ENCODE measurements around the gene INSC. TPM values are rescaled to one million over a fixed set of nuclear protein-coding genes. Genes with fewer than 3 reads are reported as not detected.

Gene INSC
- total RNA-seq, 1 experiment from 2014 or later, result not detected

DNA sequence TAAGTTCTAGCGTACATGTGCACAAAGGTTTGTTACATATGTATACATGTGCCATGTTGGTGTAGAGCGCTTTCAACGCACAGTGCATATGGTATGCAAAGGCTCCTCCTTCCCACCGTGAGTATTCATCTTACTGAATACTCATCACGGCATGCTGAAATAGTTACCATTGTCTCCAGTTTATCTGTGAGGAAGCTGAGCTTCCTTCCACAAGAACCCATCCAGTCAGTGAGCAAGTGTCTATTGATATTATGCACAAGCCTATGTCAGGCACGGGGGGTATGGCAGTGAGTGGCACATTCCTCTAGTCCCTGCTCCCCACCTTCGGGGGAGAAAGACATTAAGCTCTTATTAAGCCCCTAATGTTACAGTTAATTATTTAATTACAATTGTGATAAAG lies 28.1 kb downstream of the INSC start:
- Mint-ChIP-seq H3K9me3 (ENCODE audit: unreplicated experiment) (no peaks in the 10 kb centered on the region), H3K27me3 (ENCODE audit: insufficient read depth, unreplicated experiment) (peaks cover 6% of the 10 kb centered on the region), H3K4me1 (ENCODE audit: low read depth, unreplicated experiment) (peaks cover 7% of the 10 kb centered on the region), H3K27ac (ENCODE audit: unreplicated experiment) (no peak overlapping the region), H3K4me3 (ENCODE audit: unreplicated experiment) (no peak overlapping the region), H3K36me3 (ENCODE audit: insufficient read depth, unreplicated experiment) (no peaks in the 10 kb centered on the region)
- Histone ChIP-seq H3K27me3 (replicated peaks; ENCODE audit: control insufficient read depth, insufficient read depth, low read length) (no peaks in the 10 kb centered on the region), H3K36me3 (ENCODE audit: control insufficient read depth, insufficient read depth, low read length) (no peaks in the 10 kb centered on the region), H3K9me3 (no peaks in the 10 kb centered on the region), H3K4me3 (ENCODE audit: low read depth, low read length) (no peak overlapping the region), H3K4me1 (no peaks in the 10 kb centered on the region)
- intact Hi-C loops (cut with micrococcal nuclease; ENCODE audit: unreplicated experiment), result no loop called here
- no peak for TF ChIP-seq CTCF (IDR thresholded peaks at IDR 0.05; ENCODE audit: insufficient read depth in 1 of 2, low read depth in 1 of 2, low read length in 1 of 2, severe bottlenecking in 1 of 2, unreplicated experiment in 1 of 2)
- ChIA-PET POLR2A (no interaction called here), CTCF (no interaction called here)
- no peak for DNase-seq
- no TSS peak for BruUV-seq (replicated peaks)

GRCh38 chr11:15143855-15144254 lies 29.1 kb downstream of the INSC start:
- H3K36me3 Mint-ChIP-seq (ENCODE audit: insufficient read depth, unreplicated experiment), result no peaks in the 10 kb centered on the region
- Histone ChIP-seq H3K4me1 (no peaks in the 10 kb centered on the region), H3K36me3 (ENCODE audit: control insufficient read depth, insufficient read depth, low read length) (no peaks in the 10 kb centered on the region), H3K9me3 (no peaks in the 10 kb centered on the region), H3K27me3 (replicated peaks; ENCODE audit: control insufficient read depth, insufficient read depth, low read length) (no peaks in the 10 kb centered on the region), H3K4me3 (ENCODE audit: low read depth, low read length) (no peak overlapping the region)
- H3K27ac Mint-ChIP-seq (ENCODE audit: unreplicated experiment), result no peak overlapping the region
- DNase-seq, result no peak
- no peaks in the 10 kb centered on the region for H3K9me3 Mint-ChIP-seq (ENCODE audit: unreplicated experiment)
- peaks cover 4% of the 10 kb centered on the region for H3K27me3 Mint-ChIP-seq (ENCODE audit: insufficient read depth, unreplicated experiment)
- peaks cover 7% of the 10 kb centered on the region for H3K4me1 Mint-ChIP-seq (ENCODE audit: low read depth, unreplicated experiment)
- intact Hi-C loops (cut with micrococcal nuclease; ENCODE audit: unreplicated experiment), result no loop called here
- no TSS peak for BruUV-seq (replicated peaks)
- POLR2A ChIA-PET, result no interaction called here
- no peak overlapping the region for H3K4me3 Mint-ChIP-seq (ENCODE audit: unreplicated experiment)
- no peak for TF ChIP-seq CTCF (IDR thresholded peaks at IDR 0.05; ENCODE audit: insufficient read depth in 1 of 2, low read depth in 1 of 2, low read length in 1 of 2, severe bottlenecking in 1 of 2, unreplicated experiment in 1 of 2)
- CTCF ChIA-PET, result no interaction called here

DNA sequence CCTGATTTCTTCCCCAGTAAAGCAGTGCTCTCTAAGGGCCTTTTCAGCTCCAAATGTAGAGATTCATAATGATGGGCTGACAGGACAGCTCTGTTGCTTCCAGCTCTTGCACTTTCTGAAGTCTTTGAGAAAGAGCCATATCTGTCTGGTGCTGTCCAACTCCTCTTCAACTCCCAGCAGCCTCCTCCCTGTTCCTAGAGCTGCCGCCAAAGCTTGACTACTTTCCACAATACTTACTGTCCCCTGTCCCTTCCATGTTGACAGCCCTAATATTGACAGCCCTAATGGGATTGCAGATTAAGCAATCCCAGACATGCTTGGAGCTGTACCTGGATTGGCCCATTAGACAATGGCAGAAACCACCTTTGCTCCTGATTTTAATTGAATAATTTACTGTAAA lies 29.6 kb downstream of the INSC start:
- intact Hi-C loops (cut with micrococcal nuclease; ENCODE audit: unreplicated experiment), result no loop called here
- H3K27ac Mint-ChIP-seq (ENCODE audit: unreplicated experiment), result no peak overlapping the region
- H3K4me3 Mint-ChIP-seq (ENCODE audit: unreplicated experiment), result no peak overlapping the region

More for the DNA sequence above, 29.6 kb downstream of the INSC start:
- no peak for DNase-seq
- no peaks in the 10 kb centered on the region for H3K4me1 ChIP-seq
- H3K4me3 ChIP-seq (ENCODE audit: low read depth, low read length), result no peak overlapping the region
- ChIA-PET POLR2A (no interaction called here), CTCF (no interaction called here)
- Mint-ChIP-seq H3K9me3 (ENCODE audit: unreplicated experiment) (no peaks in the 10 kb centered on the region), H3K27me3 (ENCODE audit: insufficient read depth, unreplicated experiment) (peaks cover 4% of the 10 kb centered on the region), H3K4me1 (ENCODE audit: low read depth, unreplicated experiment) (peaks cover 7% of the 10 kb centered on the region), H3K36me3 (ENCODE audit: insufficient read depth, unreplicated experiment) (no peaks in the 10 kb centered on the region)
- H3K9me3 ChIP-seq, result no peaks in the 10 kb centered on the region
- TF ChIP-seq CTCF (IDR thresholded peaks at IDR 0.05; ENCODE audit: insufficient read depth in 1 of 2, low read depth in 1 of 2, low read length in 1 of 2, severe bottlenecking in 1 of 2, unreplicated experiment in 1 of 2), result no peak
- no TSS peak for BruUV-seq (replicated peaks)
- H3K27me3 ChIP-seq (replicated peaks; ENCODE audit: control insufficient read depth, insufficient read depth, low read length), result no peaks in the 10 kb centered on the region
- no peaks in the 10 kb centered on the region for H3K36me3 ChIP-seq (ENCODE audit: control insufficient read depth, insufficient read depth, low read length)
